HepG2 (cell line): ENCODE measurements around the gene MFSD12. TPM values are rescaled to one million over a fixed set of nuclear protein-coding genes. Genes with fewer than 3 reads are reported as not detected.

Experiments
- ATAC-seq: fragments of 200-7000 bp; cut with Tn5 transposase; 3 replicates; pipeline ENCODE4 v1.9.1; 2020; ENCODE audit warnings: mild to moderate bottlenecking, moderate library complexity
- BruUV-seq: library from RNA; stranded (reverse); fragments of 400-500 nt; replicated peaks from 2 replicates; lab custom pipeline; 2021; lab: Mats Ljungman, UMichigan
- CTCF ChIA-PET: fragments of 300-600 bp; formaldehyde crosslinking; extraction: SDS; loops from one replicate; lab custom pipeline; 2021; ENCODE audit warnings: low total read pairs, inconsistent platforms, low intra/inter-chr PET ratio; lab: Yijun Ruan, JAX
- POLR2A ChIA-PET: fragments of 350-600 bp; sonication (Branson Sonifier 250); formaldehyde crosslinking; loops from one replicate; lab custom pipeline; 2020; ENCODE audit warnings: antibody characterized with exemption, inconsistent platforms; lab: Yijun Ruan, JAX
- DNase-seq: peaks from one replicate; pipeline ENCODE4 v3.0.0-alpha.2; 2015; ENCODE audit warnings: low spot score
- FAIRE-seq: peaks from 3 replicates; lab custom pipeline; 2011; peaks lifted over from hg19 to GRCh38; lab: Jason Lieb, UNC
- H2AFZ ChIP-seq: one replicate; pipeline ENCODE4 v1.6.1; 2011; ENCODE audit warnings: low read length, inconsistent platforms
- H3K27ac ChIP-seq: fragments of 300-600 bp; 3 replicates; pipeline ENCODE4 v1.8.0; 2011; ENCODE audit warnings: mixed run types, mild to moderate bottlenecking, mixed read lengths, low read length, inconsistent platforms; ENCODE audit not compliant: insufficient read depth; ENCODE audit errors: extremely low read length
- H3K27me3 ChIP-seq, 2 experiments: fragments of 200-600 bp in 1 of 2; 2 replicates in 1 of 2; 3 replicates in 1 of 2; pipeline versions ENCODE4 v1.6.0 to v1.8.0; 2011; ENCODE audit warnings: low read length in 2 of 2, mild to moderate bottlenecking in 2 of 2, moderate library complexity in 2 of 2, inconsistent platforms in 1 of 2; ENCODE audit not compliant: insufficient read depth in 2 of 2, control insufficient read depth in 1 of 2
- H3K36me3 ChIP-seq, 2 experiments: fragments of 200-600 bp in 1 of 2; replicated peaks in 1 of 2; 2 replicates in 1 of 2; 3 replicates in 1 of 2; pipeline versions ENCODE4 v1.5.1 to v1.8.0; 2011; ENCODE audit warnings: low read length in 2 of 2, inconsistent platforms in 1 of 2; ENCODE audit not compliant: insufficient read depth in 2 of 2, control insufficient read depth in 1 of 2
- H3K4me1 ChIP-seq: 2 replicates; pipeline ENCODE4 v1.5.1; 2012; ENCODE audit warnings: low read length, inconsistent platforms; ENCODE audit not compliant: insufficient read depth
- H3K4me2 ChIP-seq: 2 replicates; pipeline ENCODE4 v1.6.0; 2011; ENCODE audit warnings: low read depth, low read length, inconsistent platforms
- H3K4me3 ChIP-seq, 3 experiments: fragments of 200-600 bp in 1 of 3; sonication (generic), shearing (Covaris generic) in 1 of 3; replicated peaks in 1 of 3; 2 replicates each; pipeline ENCODE4 v1.5.1; 2011 to 2016; ENCODE audit warnings: low read length in 3 of 3, inconsistent platforms in 2 of 3, low read depth in 2 of 3, mild to moderate bottlenecking in 2 of 3, control low read depth in 1 of 3, mixed read lengths in 1 of 3; ENCODE audit not compliant: insufficient read depth in 1 of 3
- H3K79me2 ChIP-seq: one replicate; pipeline ENCODE4 v1.6.1; 2011; ENCODE audit warnings: low read length, inconsistent platforms; ENCODE audit not compliant: insufficient read depth
- H3K9ac ChIP-seq: 2 replicates; pipeline ENCODE4 v1.6.0; 2011; ENCODE audit warnings: mild to moderate bottlenecking, low read depth, low read length, inconsistent platforms; ENCODE audit not compliant: insufficient read depth
- H3K9me3 ChIP-seq: 2 replicates; pipeline ENCODE4 v1.5.1; 2012; ENCODE audit warnings: mild to moderate bottlenecking, low read length
- H4K20me1 ChIP-seq: 2 replicates; pipeline ENCODE4 v1.6.0; 2011; ENCODE audit warnings: inconsistent platforms, mild to moderate bottlenecking, low read length, moderate library complexity; ENCODE audit not compliant: insufficient read depth
- HDAC1 ChIP-seq: sonication (generic); formaldehyde crosslinking; IDR thresholded peaks from 2 replicates; pipeline ENCODE4 v1.5.1; 2020; ENCODE audit warnings: mild to moderate bottlenecking, missing genetic modification reagents
- WGBS: methylation state at CpG from one replicate; pipeline ENCODE4 v1.1.6; 2017; ENCODE audit warnings: low lambda C conversion rate; 5-methylcytosine and 5-hydroxymethylcytosine counted together
- in situ Hi-C: cut with HindIII; loops from 2 replicates; pipeline ENCODE4 v1.10.0; 2017; ENCODE audit warnings: low pct_unique_long_range_greater_than_20kb; ENCODE audit not compliant: extremely low pct_ligation_motif_present
- intact Hi-C: fragments of 100-400 bp; cut with micrococcal nuclease; formaldehyde crosslinking; loops from one replicate; pipeline ENCODE4 v1.10.0; 2022; ENCODE audit not compliant: unreplicated experiment
- polyA plus RNA-seq, 8 experiments: library from polyadenylated mRNA; depleted of rRNA in 3 of 8; stranded (reverse) in 7 of 8; unstranded in 1 of 8; fragments of >200 nt; fragmentation: Illumina TruSeq in 4 of 8; extraction: Trizol in 4 of 8; gene quantifications; 2 replicates each; pipeline versions ENCODE4 v1.2.1 to v1.2.3, GENCODE V29; 2011 to 2016; ENCODE audit warnings: low read depth in 4 of 8, missing spikeins in 1 of 8, mixed read lengths in 1 of 8; ENCODE audit not compliant: insufficient read depth in 1 of 8
- total RNA-seq, 5 experiments: library from RNA; depleted of rRNA; stranded (reverse); fragments of >200 nt; fragmentation: Illumina TruSeq; extraction: Trizol; gene quantifications; 2 replicates each; pipeline ENCODE4 v1.2.3, GENCODE V29; 2016; ENCODE audit warnings: low read depth in 1 of 5
- TF ChIP-seq, protein P1 (sequence below): sonication (generic); formaldehyde crosslinking; IDR thresholded peaks from 2 replicates; pipeline ENCODE4 v1.8.0; 2023; ENCODE audit warnings: mild to moderate bottlenecking, missing genetic modification reagents
- TF ChIP-seq, protein P2 (sequence below): sonication (generic); formaldehyde crosslinking; IDR thresholded peaks from 2 replicates; pipeline ENCODE4 v1.9.0; 2022; ENCODE audit warnings: missing genetic modification reagents, mild to moderate bottlenecking, borderline replicate concordance
- TF ChIP-seq, protein P3 (sequence below): sonication (generic); formaldehyde crosslinking; IDR thresholded peaks from 2 replicates; pipeline ENCODE4 v1.5.0; 2020; ENCODE audit warnings: mild to moderate bottlenecking, missing genetic modification reagents, borderline replicate concordance

MFSD12 gene
- total and polyA plus RNA-seq, 2 of the 13 experiments (the other 11 are each of a cell fraction or from before 2014, with no cell fraction given), result 27.2 to 29.1 TPM

DNA sequence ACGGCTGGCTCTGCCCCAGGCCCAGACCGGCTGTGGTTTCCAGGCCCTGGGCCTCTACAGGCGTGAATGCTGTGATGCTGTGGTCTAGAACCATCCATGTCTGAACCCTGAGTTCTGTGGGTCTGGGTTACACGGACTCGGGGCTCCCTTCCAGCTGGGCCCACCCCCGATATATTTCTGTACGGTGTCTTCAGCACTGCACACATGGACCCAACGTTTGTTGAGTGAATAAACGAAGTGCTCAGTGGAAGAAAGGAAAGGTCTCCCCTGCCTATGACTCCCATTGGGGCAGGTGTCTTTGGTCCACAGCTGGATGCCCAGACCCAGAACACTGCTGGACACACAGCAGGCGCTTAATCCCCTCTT lies 11.7 kb downstream of the MFSD12 start:
- DNase-seq, result no peak
- Histone ChIP-seq H2AFZ (no peak overlapping the region), H3K27me3 (no peaks in the 10 kb centered on the region), H3K4me2 (no peak overlapping the region)
- ATAC-seq, result no peak
- in situ Hi-C loops, result no loop called here
- BruUV-seq, result no TSS peak
- CTCF ChIA-PET, result interaction anchor here (1.2 to 2.3 kb wide), 2 partner anchors 30 to 41 kb away, joined by 5 to 14 read pairs; no protein-coding TSS in a partner anchor
- TF ChIP-seq HDAC1, result 0 out of 2 replicates have a peak, but pooled peaks have one; percentile 21
- TF ChIP-seq, protein P1, sequence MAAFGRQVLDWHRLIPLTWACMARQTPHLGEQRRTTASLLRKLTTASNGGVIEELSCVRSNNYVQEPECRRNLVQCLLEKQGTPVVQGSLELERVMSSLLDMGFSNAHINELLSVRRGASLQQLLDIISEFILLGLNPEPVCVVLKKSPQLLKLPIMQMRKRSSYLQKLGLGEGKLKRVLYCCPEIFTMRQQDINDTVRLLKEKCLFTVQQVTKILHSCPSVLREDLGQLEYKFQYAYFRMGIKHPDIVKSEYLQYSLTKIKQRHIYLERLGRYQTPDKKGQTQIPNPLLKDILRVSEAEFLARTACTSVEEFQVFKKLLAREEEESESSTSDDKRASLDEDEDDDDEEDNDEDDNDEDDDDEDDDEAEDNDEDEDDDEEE (CRISPR knock-in tag), result no peak
- TF ChIP-seq, protein P2, sequence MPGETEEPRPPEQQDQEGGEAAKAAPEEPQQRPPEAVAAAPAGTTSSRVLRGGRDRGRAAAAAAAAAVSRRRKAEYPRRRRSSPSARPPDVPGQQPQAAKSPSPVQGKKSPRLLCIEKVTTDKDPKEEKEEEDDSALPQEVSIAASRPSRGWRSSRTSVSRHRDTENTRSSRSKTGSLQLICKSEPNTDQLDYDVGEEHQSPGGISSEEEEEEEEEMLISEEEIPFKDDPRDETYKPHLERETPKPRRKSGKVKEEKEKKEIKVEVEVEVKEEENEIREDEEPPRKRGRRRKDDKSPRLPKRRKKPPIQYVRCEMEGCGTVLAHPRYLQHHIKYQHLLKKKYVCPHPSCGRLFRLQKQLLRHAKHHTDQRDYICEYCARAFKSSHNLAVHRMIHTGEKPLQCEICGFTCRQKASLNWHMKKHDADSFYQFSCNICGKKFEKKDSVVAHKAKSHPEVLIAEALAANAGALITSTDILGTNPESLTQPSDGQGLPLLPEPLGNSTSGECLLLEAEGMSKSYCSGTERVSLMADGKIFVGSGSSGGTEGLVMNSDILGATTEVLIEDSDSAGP (CRISPR knock-in tag), result 0 out of 2 replicates have a peak, but pooled peaks have one; percentile 20
- TF ChIP-seq, protein P3, sequence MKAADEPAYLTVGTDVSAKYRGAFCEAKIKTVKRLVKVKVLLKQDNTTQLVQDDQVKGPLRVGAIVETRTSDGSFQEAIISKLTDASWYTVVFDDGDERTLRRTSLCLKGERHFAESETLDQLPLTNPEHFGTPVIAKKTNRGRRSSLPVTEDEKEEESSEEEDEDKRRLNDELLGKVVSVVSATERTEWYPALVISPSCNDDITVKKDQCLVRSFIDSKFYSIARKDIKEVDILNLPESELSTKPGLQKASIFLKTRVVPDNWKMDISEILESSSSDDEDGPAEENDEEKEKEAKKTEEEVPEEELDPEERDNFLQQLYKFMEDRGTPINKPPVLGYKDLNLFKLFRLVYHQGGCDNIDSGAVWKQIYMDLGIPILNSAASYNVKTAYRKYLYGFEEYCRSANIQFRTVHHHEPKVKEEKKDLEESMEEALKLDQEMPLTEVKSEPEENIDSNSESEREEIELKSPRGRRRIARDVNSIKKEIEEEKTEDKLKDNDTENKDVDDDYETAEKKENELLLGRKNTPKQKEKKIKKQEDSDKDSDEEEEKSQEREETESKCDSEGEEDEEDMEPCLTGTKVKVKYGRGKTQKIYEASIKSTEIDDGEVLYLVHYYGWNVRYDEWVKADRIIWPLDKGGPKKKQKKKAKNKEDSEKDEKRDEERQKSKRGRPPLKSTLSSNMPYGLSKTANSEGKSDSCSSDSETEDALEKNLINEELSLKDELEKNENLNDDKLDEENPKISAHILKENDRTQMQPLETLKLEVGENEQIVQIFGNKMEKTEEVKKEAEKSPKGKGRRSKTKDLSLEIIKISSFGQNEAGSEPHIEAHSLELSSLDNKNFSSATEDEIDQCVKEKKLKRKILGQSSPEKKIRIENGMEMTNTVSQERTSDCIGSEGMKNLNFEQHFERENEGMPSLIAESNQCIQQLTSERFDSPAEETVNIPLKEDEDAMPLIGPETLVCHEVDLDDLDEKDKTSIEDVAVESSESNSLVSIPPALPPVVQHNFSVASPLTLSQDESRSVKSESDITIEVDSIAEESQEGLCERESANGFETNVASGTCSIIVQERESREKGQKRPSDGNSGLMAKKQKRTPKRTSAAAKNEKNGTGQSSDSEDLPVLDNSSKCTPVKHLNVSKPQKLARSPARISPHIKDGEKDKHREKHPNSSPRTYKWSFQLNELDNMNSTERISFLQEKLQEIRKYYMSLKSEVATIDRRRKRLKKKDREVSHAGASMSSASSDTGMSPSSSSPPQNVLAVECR (CRISPR knock-in tag), result 0 out of 2 replicates have a peak, but pooled peaks have one; percentile 17
- TF ChIP-seq, all 625 proteins: peak for 3
- FAIRE-seq, result no peak
- no peaks in the 10 kb centered on the region for H4K20me1 ChIP-seq
- intact Hi-C loops, result loop anchor here (1.0 kb wide), 1 partner anchor 30 kb away; no protein-coding TSS in a partner anchor
- H3K4me1 ChIP-seq, result no peaks in the 10 kb centered on the region
- no peak overlapping the region for H3K9ac ChIP-seq
- 100% methylated on average over 9 of the region's 10 CpGs for WGBS
- H3K4me3 ChIP-seq, result no peak overlapping the region
- POLR2A ChIA-PET, result interaction anchor here (0.9 kb wide), 1 partner anchor 14 kb away, joined by 3 read pairs; no protein-coding TSS in a partner anchor
- peaks cover 3 to 10% of the 10 kb centered on the region in 2 experiments; a peak in 3 of 5 replicates for H3K36me3 ChIP-seq
- no peak overlapping the region for H3K27ac ChIP-seq
- H3K79me2 ChIP-seq, result no peaks in the 10 kb centered on the region
- H3K9me3 ChIP-seq, result no peaks in the 10 kb centered on the region
